Measurements from ENCODE around the gene USP26. TPM values are rescaled to one million over a fixed set of nuclear protein-coding genes. Genes with fewer than 3 reads are reported as not detected.

The USP26 gene
- total RNA-seq, 1 donor from 2014 or later, result not detected

DNA sequence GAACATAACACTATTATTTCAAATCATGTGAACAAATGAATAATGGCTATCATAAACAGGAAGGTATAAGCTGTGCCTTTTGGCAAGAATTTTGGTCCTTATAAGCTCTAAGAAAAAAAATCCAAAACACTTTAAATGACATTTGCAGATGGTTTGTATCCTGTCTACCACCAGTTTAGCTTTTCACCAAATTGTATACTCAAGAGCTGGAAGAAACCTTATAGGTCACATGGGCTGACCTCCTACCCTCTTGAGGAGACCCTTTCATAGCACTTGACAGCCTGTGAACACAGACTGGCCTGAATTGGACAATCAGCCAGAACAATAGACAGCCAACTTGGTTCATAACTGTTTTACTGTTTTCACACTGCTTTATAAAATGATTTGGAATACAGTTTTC is 24.3 kb downstream of the USP26 start:
- H3K27me3 Mint-ChIP-seq, result no peaks in the 10 kb centered on the region
- no peak overlapping the region for H3K27ac Mint-ChIP-seq
- TF ChIP-seq, protein P1, sequence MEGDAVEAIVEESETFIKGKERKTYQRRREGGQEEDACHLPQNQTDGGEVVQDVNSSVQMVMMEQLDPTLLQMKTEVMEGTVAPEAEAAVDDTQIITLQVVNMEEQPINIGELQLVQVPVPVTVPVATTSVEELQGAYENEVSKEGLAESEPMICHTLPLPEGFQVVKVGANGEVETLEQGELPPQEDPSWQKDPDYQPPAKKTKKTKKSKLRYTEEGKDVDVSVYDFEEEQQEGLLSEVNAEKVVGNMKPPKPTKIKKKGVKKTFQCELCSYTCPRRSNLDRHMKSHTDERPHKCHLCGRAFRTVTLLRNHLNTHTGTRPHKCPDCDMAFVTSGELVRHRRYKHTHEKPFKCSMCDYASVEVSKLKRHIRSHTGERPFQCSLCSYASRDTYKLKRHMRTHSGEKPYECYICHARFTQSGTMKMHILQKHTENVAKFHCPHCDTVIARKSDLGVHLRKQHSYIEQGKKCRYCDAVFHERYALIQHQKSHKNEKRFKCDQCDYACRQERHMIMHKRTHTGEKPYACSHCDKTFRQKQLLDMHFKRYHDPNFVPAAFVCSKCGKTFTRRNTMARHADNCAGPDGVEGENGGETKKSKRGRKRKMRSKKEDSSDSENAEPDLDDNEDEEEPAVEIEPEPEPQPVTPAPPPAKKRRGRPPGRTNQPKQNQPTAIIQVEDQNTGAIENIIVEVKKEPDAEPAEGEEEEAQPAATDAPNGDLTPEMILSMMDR (IDR thresholded peaks at IDR 0.05; ENCODE audit: unreplicated experiment), result no peak
- H3K4me3 Mint-ChIP-seq (ENCODE audit: low read depth), result no peak overlapping the region
- no peaks in the 10 kb centered on the region for H3K36me3 Mint-ChIP-seq (ENCODE audit: insufficient read depth)
- peaks cover 9% of the 10 kb centered on the region for H3K9me3 Mint-ChIP-seq (ENCODE audit: low read depth)
- H3K4me1 Mint-ChIP-seq (ENCODE audit: low read depth), result peaks cover 20% of the 10 kb centered on the region
- no peak for DNase-seq (ENCODE audit: low spot score, unreplicated experiment)

DNA sequence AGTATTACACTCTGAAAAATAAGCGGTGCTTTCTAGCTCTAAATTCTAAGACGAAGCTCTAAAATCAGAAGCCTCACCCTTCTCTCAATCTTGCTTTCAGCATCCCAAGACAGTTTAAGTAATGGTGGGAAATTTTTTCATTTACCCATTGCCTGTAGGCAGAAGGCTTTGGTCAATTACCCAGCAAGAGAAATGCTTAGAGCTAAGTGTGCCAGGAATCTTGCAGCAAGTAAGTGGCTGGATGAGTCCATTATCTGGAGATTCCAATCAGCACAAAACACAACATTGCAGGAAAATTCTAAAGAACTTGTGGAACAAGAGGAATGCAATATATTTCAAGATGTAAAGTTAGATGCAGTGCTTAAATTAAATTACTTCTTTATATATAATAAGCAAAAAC is 28.4 kb downstream of the USP26 start:
- Mint-ChIP-seq H3K27me3 (peaks cover 4% of the 10 kb centered on the region), H3K4me1 (ENCODE audit: low read depth) (peaks cover 12% of the 10 kb centered on the region), H3K4me3 (ENCODE audit: low read depth) (no peak overlapping the region), H3K27ac (no peak overlapping the region), H3K36me3 (ENCODE audit: insufficient read depth) (no peaks in the 10 kb centered on the region), H3K9me3 (ENCODE audit: low read depth) (peaks cover 5% of the 10 kb centered on the region)
- TF ChIP-seq, protein P1 (IDR thresholded peaks at IDR 0.05; ENCODE audit: unreplicated experiment), result no peak
- DNase-seq (ENCODE audit: low spot score, unreplicated experiment), result no peak

DNA sequence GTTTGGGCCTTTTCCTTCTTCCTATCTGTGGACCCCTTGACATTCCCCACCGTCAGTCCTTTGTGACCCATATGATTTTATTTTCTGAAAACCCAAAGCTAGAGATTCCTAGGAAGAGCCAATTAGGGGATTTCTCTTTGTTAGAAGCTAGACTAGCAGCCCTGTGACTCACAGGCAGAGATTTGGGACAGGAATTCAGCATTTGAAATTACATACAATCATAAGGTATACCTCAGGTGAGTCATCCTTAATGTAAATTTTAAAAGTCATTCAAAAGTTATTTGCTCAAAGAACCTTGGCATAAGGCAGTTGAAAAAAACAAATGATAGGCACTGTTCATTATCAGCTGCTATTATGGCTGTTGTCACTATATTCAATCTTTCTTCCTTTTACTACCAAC is 40.6 kb downstream of the USP26 start:
- peaks cover 3% of the 10 kb centered on the region for H3K9me3 Mint-ChIP-seq (ENCODE audit: low read depth)
- no peak overlapping the region for H3K4me3 Mint-ChIP-seq (ENCODE audit: low read depth)
- H3K27me3 Mint-ChIP-seq, result no peaks in the 10 kb centered on the region
- TF ChIP-seq, protein P1 (IDR thresholded peaks at IDR 0.05; ENCODE audit: unreplicated experiment), result no peak
- no peak overlapping the region for H3K27ac Mint-ChIP-seq
- no peaks in the 10 kb centered on the region for H3K36me3 Mint-ChIP-seq (ENCODE audit: insufficient read depth)
- H3K4me1 Mint-ChIP-seq (ENCODE audit: low read depth), result peaks cover 10% of the 10 kb centered on the region
- no peak for DNase-seq (ENCODE audit: low spot score, unreplicated experiment)

DNA sequence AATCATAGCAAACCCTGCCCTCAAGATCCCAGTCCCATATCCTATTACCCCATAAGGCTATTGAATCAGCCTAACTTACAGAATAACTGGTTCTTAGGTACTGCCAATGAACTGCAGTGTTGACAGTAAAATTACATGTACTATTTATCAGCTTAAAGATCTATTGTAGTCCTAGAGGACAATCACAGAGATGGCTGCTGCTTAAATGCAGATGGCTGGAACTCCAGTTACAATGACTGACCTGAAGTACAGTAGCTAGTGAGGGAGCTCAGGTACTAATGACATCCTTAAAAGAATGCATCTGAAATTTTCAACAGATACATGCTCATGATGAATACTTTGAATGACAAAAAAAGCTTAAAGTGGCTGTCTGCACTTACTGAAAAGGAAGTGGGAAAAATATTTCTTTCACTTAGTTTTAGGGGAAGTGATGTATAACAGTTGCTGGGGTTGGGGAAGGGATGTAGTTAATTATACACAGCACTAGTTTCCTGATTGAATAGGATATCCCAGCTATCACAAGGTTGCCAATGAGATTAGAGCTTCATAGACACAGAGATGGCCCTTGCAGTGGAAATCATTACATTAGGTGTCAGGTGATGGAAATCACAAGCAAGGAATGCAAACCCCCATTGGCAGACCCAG is 42.0 kb downstream of the USP26 start:
- Mint-ChIP-seq H3K27ac (no peak overlapping the region), H3K36me3 (ENCODE audit: insufficient read depth) (no peaks in the 10 kb centered on the region), H3K4me3 (ENCODE audit: low read depth) (no peak overlapping the region), H3K9me3 (ENCODE audit: low read depth) (peaks cover 3% of the 10 kb centered on the region), H3K27me3 (no peaks in the 10 kb centered on the region), H3K4me1 (ENCODE audit: low read depth) (peaks cover 16% of the 10 kb centered on the region)
- TF ChIP-seq, protein P1 (IDR thresholded peaks at IDR 0.05; ENCODE audit: unreplicated experiment), result no peak
- no peak for DNase-seq (ENCODE audit: low spot score, unreplicated experiment)

DNA sequence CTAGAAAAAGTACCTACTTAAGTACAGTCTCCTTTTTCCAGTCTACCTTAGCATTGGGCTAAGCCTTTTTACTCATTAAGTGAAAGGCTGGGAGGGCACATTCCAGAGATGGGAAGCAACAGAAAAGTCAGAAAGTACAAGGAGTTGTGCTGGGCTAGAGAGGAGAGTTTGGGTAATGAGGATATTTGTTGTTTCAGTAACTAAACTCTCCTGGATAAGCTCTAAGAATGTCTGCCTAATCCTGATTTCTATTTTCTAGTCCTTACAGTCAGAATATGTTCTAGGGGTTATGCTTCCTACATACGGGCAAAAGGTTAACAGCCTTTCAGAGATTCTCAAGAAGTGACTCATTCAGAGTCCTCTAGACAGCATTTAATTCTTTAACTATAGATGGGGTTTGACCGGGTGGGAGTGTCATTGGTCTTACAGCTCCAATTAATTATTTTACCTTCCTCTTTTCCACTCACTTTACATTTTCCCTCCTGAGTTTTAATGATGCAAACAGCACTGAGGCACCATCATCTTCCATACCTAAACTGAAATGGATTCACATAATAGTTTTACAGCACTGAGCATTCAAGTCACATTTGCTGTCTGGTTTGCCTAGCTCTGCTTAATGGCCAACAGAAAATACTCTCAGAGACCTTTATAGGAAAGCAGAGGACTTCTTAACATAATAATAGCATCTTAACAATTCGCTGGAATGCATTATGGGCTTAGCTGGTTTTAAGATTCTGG is 42.9 kb downstream of the USP26 start:
- TF ChIP-seq, protein P1 (IDR thresholded peaks at IDR 0.05; ENCODE audit: unreplicated experiment), result no peak
- DNase-seq (ENCODE audit: low spot score, unreplicated experiment), result no peak
- peaks cover 3% of the 10 kb centered on the region for H3K9me3 Mint-ChIP-seq (ENCODE audit: low read depth)
- H3K27me3 Mint-ChIP-seq, result no peaks in the 10 kb centered on the region
- H3K36me3 Mint-ChIP-seq (ENCODE audit: insufficient read depth), result no peaks in the 10 kb centered on the region
- peaks cover 25% of the 10 kb centered on the region for H3K4me1 Mint-ChIP-seq (ENCODE audit: low read depth)
- H3K4me3 Mint-ChIP-seq (ENCODE audit: low read depth), result no peak overlapping the region
- H3K27ac Mint-ChIP-seq, result peak overlapping the region; percentile 38
